ENCODE measurements around the gene MRPL40. TPM values are rescaled to one million over a fixed set of nuclear protein-coding genes. Genes with fewer than 3 reads are reported as not detected.

Gene MRPL40
- total RNA-seq, 1 donor from 2014 or later = 19.8 TPM

DNA sequence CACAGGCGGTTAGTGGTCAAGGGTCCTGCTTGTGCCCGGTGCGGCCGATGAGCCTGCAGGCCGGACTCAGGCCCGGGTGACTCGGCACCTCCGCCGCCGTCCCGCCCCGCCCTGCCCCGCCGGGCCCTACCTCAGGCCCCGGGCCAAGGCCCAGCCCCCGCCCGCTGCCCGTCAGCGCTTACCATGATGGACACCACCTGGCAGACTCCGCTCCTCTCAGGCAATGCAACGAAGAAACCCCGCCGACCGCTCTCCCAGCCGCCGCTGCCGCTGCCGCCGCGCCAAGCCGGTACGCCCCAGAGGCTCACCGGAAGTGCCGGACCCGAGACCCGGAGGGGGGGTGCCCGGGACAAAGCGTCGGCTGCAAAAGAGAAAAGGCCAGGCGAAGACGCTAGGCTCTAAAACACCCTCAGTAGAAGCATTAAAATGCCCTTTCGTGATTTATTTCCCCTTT, 46.6 kb downstream of the MRPL40 start, which contains the start of gene UFD1:
UFD1 (minus strand) TSS at position 293 of the 454 bp plus-strand sequence; CDS start at position 185, 108 bp downstream.
- intact Hi-C loops (cut with micrococcal nuclease) = loop anchor here (1.0 to 10.0 kb wide), 11 partner anchors 32 to 1223 kb away; partner anchors contain the start of genes C22orf39, CLTCL1, DGCR2 and ESS2

GRCh38 chr22:19479355-19480172, 47.2 kb downstream of the MRPL40 start, which contains the start of gene CDC45:
Gene CDC45 (plus strand): TSS chr22:19479920. CDS start chr22:19479969, 49 bp downstream.
- intact Hi-C loops (cut with micrococcal nuclease) = loop anchor here (1.0 to 10.0 kb wide), 11 partner anchors 32 to 1223 kb away; partner anchors contain the start of genes C22orf39, CLTCL1, DGCR2 and ESS2

DNA sequence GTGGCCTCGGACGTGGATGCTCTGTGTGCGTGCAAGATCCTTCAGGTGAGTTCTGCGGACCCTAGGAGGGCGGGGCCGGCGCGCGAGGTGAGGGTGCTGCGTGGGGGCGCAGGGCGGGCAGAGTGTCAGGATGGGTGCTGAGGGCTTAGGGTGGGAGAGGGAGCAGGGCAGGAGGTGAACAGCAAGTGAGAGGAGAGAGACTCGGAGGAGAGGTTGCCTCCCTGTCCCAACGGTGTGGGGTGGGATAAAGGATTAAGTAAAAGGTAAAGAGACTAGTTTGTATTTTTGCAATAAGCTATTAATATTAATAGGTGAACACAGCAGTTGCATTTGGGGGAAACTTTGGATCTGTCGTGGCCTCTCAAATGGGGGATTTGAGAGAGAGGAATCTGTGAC, 47.8 kb downstream of the MRPL40 start:
- intact Hi-C loops (cut with micrococcal nuclease) = no loop called here

GRCh38 chr22:19480789-19481188, 48.4 kb downstream of the MRPL40 start:
- intact Hi-C loops (cut with micrococcal nuclease) = no loop called here

- intact Hi-C loops (cut with micrococcal nuclease) = no loop called here
Observed at GRCh38 chr22:19482297-19482696, 50.0 kb downstream of the MRPL40 start.

DNA sequence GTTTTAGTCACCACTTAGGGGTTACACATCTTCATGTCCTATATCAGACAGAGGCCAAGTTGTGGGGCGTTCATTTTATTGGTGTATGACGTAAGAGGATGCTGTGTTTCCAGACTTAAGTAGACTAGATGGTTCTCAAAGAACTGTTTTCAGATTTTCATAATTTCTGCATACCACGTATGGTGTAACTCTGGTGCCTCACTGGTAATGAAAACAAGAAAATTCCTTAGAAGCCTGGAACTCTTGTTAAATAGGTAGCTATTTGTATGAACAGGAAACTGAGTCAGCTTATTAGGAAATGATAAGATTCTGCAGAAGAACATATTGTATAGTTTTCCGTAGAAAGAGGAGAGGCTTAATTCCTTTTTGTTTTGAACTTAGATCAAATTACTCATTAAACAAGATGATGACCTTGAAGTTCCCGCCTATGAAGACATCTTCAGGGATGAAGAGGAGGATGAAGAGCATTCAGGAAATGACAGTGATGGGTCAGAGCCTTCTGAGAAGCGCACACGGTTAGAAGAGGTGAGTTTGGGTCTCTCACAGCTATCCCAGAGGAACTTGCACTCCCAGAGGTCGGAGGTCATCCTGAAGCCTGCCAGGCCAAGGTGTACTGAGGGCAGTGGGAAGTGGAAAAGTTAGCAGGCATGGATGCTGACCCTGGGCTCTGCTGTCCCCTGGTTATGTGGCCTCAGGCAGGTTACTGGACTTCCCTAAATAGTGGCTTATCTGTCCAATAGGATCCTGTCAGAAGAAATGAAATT, 51.3 kb downstream of the MRPL40 start:
- intact Hi-C loops (cut with micrococcal nuclease) = no loop called here

Other genes starting within 250 kb of the MRPL40 start
- 0.66 and 1.1 TPM in 2 replicates for gene CLTCL1, start 140.8 kb upstream of the MRPL40 start, total RNA-seq
- 46.5 and 47.7 TPM in 2 replicates for gene HIRA, start 812 bp upstream of the MRPL40 start, total RNA-seq
- gene C22orf39, start 15.2 kb downstream of the MRPL40 start, total RNA-seq = 29.6 and 33.0 TPM in 2 replicates
- gene UFD1, start 46.6 kb downstream of the MRPL40 start, total RNA-seq = 105 and 106 TPM in 2 replicates
- 58.2 and 61.0 TPM in 2 replicates for gene CDC45, start 47.4 kb downstream of the MRPL40 start, total RNA-seq
- gene CLDN5, start 91.9 kb downstream of the MRPL40 start, total RNA-seq = 3.3 and 3.8 TPM in 2 replicates

Data from T-helper 1 cell treated with Interleukin-12 subunit alpha and Interleukin-12 subunit beta and Interleukin-4 antibody, amounts not matched to agents 30 ng/mL and 1 ng/mL, for 36 hours (primary cell).